ENCODE results near the gene RCOR1. TPM values are rescaled to one million over a fixed set of nuclear protein-coding genes. Genes with fewer than 3 reads are reported as not detected.

RCOR1 gene
- total RNA-seq, 1 donor from 2014 or later, result 43.6 TPM

- no peak overlapping the region for H3K27ac ChIP-seq
- peaks cover 82% of the 10 kb centered on the region for H3K36me3 ChIP-seq
- DNase-seq (no peak), ATAC-seq (no peak)
- H3K27me3 ChIP-seq, result no peaks in the 10 kb centered on the region
- no peaks in the 10 kb centered on the region for H3K9me3 ChIP-seq
- H3K4me3 ChIP-seq, result no peak overlapping the region
- H3K4me1 ChIP-seq, result no peaks in the 10 kb centered on the region
- no peak for TF ChIP-seq CTCF (IDR thresholded peaks at IDR 0.05)
- intact Hi-C loops (cut with DNase I), result no loop called here
Measured at GRCh38 chr14:102726191-102726949, 133.9 kb downstream of the RCOR1 start.

- Histone ChIP-seq H3K27me3 (no peaks in the 10 kb centered on the region), H3K4me3 (no peak overlapping the region), H3K4me1 (no peaks in the 10 kb centered on the region), H3K27ac (no peak overlapping the region), H3K9me3 (no peaks in the 10 kb centered on the region), H3K36me3 (peaks cover 71% of the 10 kb centered on the region)
- intact Hi-C loops (cut with DNase I), result no loop called here
- DNase-seq (no peak), ATAC-seq (no peak)
- TF ChIP-seq CTCF (IDR thresholded peaks at IDR 0.05), result no peak
Measured at GRCh38 chr14:102727336-102728095, 135.1 kb downstream of the RCOR1 start.

- no peak for TF ChIP-seq CTCF (IDR thresholded peaks at IDR 0.05)
- DNase-seq, result no peak
- peaks cover 61% of the 10 kb centered on the region for H3K36me3 ChIP-seq
- no peaks in the 10 kb centered on the region for H3K27me3 ChIP-seq
- H3K4me1 ChIP-seq, result no peaks in the 10 kb centered on the region
- ATAC-seq, result no peak
- no peaks in the 10 kb centered on the region for H3K9me3 ChIP-seq
- no peak overlapping the region for H3K4me3 ChIP-seq
- H3K27ac ChIP-seq, result no peak overlapping the region
- intact Hi-C loops (cut with DNase I), result no loop called here
Measured at GRCh38 chr14:102728501-102728900, 136.1 kb downstream of the RCOR1 start.

- Histone ChIP-seq H3K4me3 (no peak overlapping the region), H3K27ac (no peak overlapping the region), H3K4me1 (no peaks in the 10 kb centered on the region), H3K36me3 (peaks cover 53% of the 10 kb centered on the region), H3K27me3 (no peaks in the 10 kb centered on the region), H3K9me3 (no peaks in the 10 kb centered on the region)
- TF ChIP-seq CTCF (IDR thresholded peaks at IDR 0.05), result no peak
- intact Hi-C loops (cut with DNase I), result no loop called here
- ATAC-seq, result peak; percentile 28
- DNase-seq, result no peak
Measured at GRCh38 chr14:102729268-102729667, 136.8 kb downstream of the RCOR1 start.

- Histone ChIP-seq H3K4me3 (no peak overlapping the region), H3K36me3 (peaks cover 48% of the 10 kb centered on the region), H3K4me1 (no peaks in the 10 kb centered on the region), H3K27ac (no peak overlapping the region), H3K9me3 (no peaks in the 10 kb centered on the region), H3K27me3 (no peaks in the 10 kb centered on the region)
- intact Hi-C loops (cut with DNase I), result no loop called here
- DNase-seq (no peak), ATAC-seq (no peak)
- no peak for TF ChIP-seq CTCF (IDR thresholded peaks at IDR 0.05)
Measured at GRCh38 chr14:102729825-102730224, 137.4 kb downstream of the RCOR1 start.

All from upper lobe of right lung (tissue), 1 donor.